HUES48 (cell line): ENCODE data around the gene MAP4K2.
A peak's percentile ranks its signal among the peaks of the same experiment; 100 is the strongest.

Experiments used
- H3K27ac ChIP-seq: one replicate; pipeline ENCODE4 v1.7.0; 2013; ENCODE audit warnings: low read depth, low read length, inconsistent platforms
- H3K27me3 ChIP-seq: 2 replicates; pipeline ENCODE4 v1.6.1; 2013; ENCODE audit warnings: mild to moderate bottlenecking, low read length; ENCODE audit not compliant: control insufficient read depth, insufficient read depth
- H3K36me3 ChIP-seq: 2 replicates; pipeline ENCODE4 v1.6.1; 2013; ENCODE audit warnings: low read length; ENCODE audit not compliant: control insufficient read depth, insufficient read depth
- H3K4me1 ChIP-seq: 2 replicates; pipeline ENCODE4 v1.6.1; 2013; ENCODE audit warnings: mild to moderate bottlenecking, low read length; ENCODE audit not compliant: control insufficient read depth, insufficient read depth
- H3K4me3 ChIP-seq: 2 replicates; pipeline ENCODE4 v1.5.1; 2013; ENCODE audit warnings: mild to moderate bottlenecking, low read depth, low read length
- H3K9ac ChIP-seq: 2 replicates; pipeline ENCODE4 v1.6.1; 2013; ENCODE audit warnings: mild to moderate bottlenecking, low read depth, low read length, moderate library complexity
- H3K9me3 ChIP-seq: 2 replicates; pipeline ENCODE4 v1.6.1; 2013; ENCODE audit warnings: low read length; ENCODE audit not compliant: control insufficient read depth, insufficient read depth

The MAP4K2 gene

GRCh38 chr11:64745521-64746328 is 57.3 kb downstream of the MAP4K2 start:
- Histone ChIP-seq H3K4me3 (peak overlapping the region; percentile 61), H3K27ac (peak overlapping the region; percentile 51), H3K9ac (no peak overlapping the region), H3K9me3 (no peaks in the 10 kb centered on the region), H3K36me3 (no peaks in the 10 kb centered on the region), H3K27me3 (peaks cover 35% of the 10 kb centered on the region), H3K4me1 (peaks cover 15% of the 10 kb centered on the region)

- H3K9ac ChIP-seq: no peak overlapping the region
- peaks cover 40% of the 10 kb centered on the region for H3K27me3 ChIP-seq
- H3K27ac ChIP-seq: peak overlapping the region; percentile 51
- H3K4me3 ChIP-seq: peak overlapping the region; percentile 61
- H3K4me1 ChIP-seq: peaks cover 16% of the 10 kb centered on the region
- H3K36me3 ChIP-seq: no peaks in the 10 kb centered on the region
- H3K9me3 ChIP-seq: no peaks in the 10 kb centered on the region
Measured at GRCh38 chr11:64745189-64745520, 57.9 kb downstream of the MAP4K2 start.

GRCh38 chr11:64744544-64745188 is 58.3 kb downstream of the MAP4K2 start:
- Histone ChIP-seq H3K4me3 (peak overlapping the region; percentile 67), H3K27me3 (peaks cover 43% of the 10 kb centered on the region), H3K27ac (no peak overlapping the region), H3K9ac (no peak overlapping the region), H3K4me1 (peaks cover 16% of the 10 kb centered on the region), H3K36me3 (no peaks in the 10 kb centered on the region), H3K9me3 (no peaks in the 10 kb centered on the region)

- Histone ChIP-seq H3K9ac (no peak within 1 kb of the TSS), H3K4me3 (peak within 1 kb of the TSS; percentile 67), H3K27ac (no peak within 1 kb of the TSS), H3K9me3 (no peaks in the 10 kb centered on the region), H3K36me3 (no peaks in the 10 kb centered on the region), H3K27me3 (peaks cover 43% of the 10 kb centered on the region), H3K4me1 (peaks cover 23% of the 10 kb centered on the region)
Measured at GRCh38 chr11:64743591-64744543, 59.1 kb downstream of the MAP4K2 start, which contains the start of gene RASGRP2. TSS of gene RASGRP2 (minus strand) at chr11:64744142. CDS start at chr11:64742866, 1,276 bp downstream.

- H3K9ac ChIP-seq: no peak overlapping the region
- no peak overlapping the region for H3K27ac ChIP-seq
- H3K4me3 ChIP-seq: peak overlapping the region; percentile 67
- no peaks in the 10 kb centered on the region for H3K9me3 ChIP-seq
- H3K27me3 ChIP-seq: peaks cover 43% of the 10 kb centered on the region
- peaks cover 23% of the 10 kb centered on the region for H3K4me1 ChIP-seq
- H3K36me3 ChIP-seq: no peaks in the 10 kb centered on the region
Measured at GRCh38 chr11:64742889-64743590, 60.0 kb downstream of the MAP4K2 start.

- Histone ChIP-seq H3K9me3 (no peaks in the 10 kb centered on the region), H3K9ac (no peak overlapping the region; the same call in 1 of the 2 replicates), H3K4me3 (peak overlapping the region; percentile 67), H3K36me3 (no peaks in the 10 kb centered on the region), H3K27ac (no peak overlapping the region), H3K27me3 (peaks cover 43% of the 10 kb centered on the region), H3K4me1 (peaks cover 23% of the 10 kb centered on the region)
Measured at GRCh38 chr11:64742087-64742888, 60.7 kb downstream of the MAP4K2 start.

GRCh38 chr11:64741375-64742086 is 61.5 kb downstream of the MAP4K2 start:
- Histone ChIP-seq H3K4me1 (peaks cover 23% of the 10 kb centered on the region), H3K9me3 (no peaks in the 10 kb centered on the region), H3K4me3 (peak overlapping the region; percentile 67), H3K27ac (no peak overlapping the region), H3K9ac (no peak overlapping the region), H3K27me3 (peaks cover 43% of the 10 kb centered on the region), H3K36me3 (no peaks in the 10 kb centered on the region)

- no peaks in the 10 kb centered on the region for H3K9me3 ChIP-seq
- peaks cover 1% of the 10 kb centered on the region; the same call in 1 of the 2 replicates for H3K36me3 ChIP-seq
- H3K4me1 ChIP-seq: peaks cover 23% of the 10 kb centered on the region
- H3K4me3 ChIP-seq: no peak overlapping the region
- no peak overlapping the region for H3K9ac ChIP-seq
- H3K27ac ChIP-seq: no peak overlapping the region
- H3K27me3 ChIP-seq: peaks cover 43% of the 10 kb centered on the region
Measured at GRCh38 chr11:64739871-64740270, 63.1 kb downstream of the MAP4K2 start.

- Histone ChIP-seq H3K27me3 (peaks cover 17% of the 10 kb centered on the region), H3K27ac (no peak overlapping the region), H3K9ac (no peak overlapping the region), H3K36me3 (peaks cover 4% of the 10 kb centered on the region; the same call in 1 of the 2 replicates), H3K4me1 (peaks cover 17% of the 10 kb centered on the region), H3K4me3 (no peak overlapping the region), H3K9me3 (no peaks in the 10 kb centered on the region)
Measured at GRCh38 chr11:64736654-64737053, 66.4 kb downstream of the MAP4K2 start.
